ENCODE measurements around the gene IMMP2L.

DNA sequence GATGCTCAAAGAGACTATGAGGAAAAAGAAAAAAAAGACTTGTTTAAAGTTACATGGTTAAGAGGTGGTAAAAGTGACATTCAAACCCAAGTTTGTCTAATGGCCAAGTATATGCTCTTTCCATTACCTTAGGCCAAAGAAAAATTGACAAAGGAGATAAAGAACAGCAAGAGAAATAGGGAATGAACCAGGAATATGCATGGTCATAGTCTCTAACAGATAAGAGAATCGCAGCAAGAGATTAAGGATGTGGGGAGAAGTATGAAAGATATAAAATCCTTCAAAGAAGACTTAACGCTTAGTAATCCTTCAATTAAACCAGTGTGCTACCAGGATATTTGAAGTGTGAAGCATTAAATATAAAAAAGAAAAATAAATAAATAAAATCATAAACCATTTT, 494.6 kb downstream of the IMMP2L start:
- TF ChIP-seq EZH2phosphoT487 (conservative IDR thresholded peaks at IDR 0.05; ENCODE audit: low read length): no peak
- TF ChIP-seq, protein P1, sequence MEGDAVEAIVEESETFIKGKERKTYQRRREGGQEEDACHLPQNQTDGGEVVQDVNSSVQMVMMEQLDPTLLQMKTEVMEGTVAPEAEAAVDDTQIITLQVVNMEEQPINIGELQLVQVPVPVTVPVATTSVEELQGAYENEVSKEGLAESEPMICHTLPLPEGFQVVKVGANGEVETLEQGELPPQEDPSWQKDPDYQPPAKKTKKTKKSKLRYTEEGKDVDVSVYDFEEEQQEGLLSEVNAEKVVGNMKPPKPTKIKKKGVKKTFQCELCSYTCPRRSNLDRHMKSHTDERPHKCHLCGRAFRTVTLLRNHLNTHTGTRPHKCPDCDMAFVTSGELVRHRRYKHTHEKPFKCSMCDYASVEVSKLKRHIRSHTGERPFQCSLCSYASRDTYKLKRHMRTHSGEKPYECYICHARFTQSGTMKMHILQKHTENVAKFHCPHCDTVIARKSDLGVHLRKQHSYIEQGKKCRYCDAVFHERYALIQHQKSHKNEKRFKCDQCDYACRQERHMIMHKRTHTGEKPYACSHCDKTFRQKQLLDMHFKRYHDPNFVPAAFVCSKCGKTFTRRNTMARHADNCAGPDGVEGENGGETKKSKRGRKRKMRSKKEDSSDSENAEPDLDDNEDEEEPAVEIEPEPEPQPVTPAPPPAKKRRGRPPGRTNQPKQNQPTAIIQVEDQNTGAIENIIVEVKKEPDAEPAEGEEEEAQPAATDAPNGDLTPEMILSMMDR (IDR thresholded peaks at IDR 0.05; ENCODE audit: insufficient read depth, low read length, poor library complexity, severe bottlenecking): no peak

All from SU-DHL-6 (cell line).